Tibial nerve (tissue), 4 donors: ENCODE measurements around the gene BLVRA. TPM values are rescaled to one million over a fixed set of nuclear protein-coding genes. Genes with fewer than 3 reads are reported as not detected.

ENCODE experiments used
- DNase-seq, 2 donors: peaks; one replicate each; pipeline ENCODE4 v3.0.0-alpha.2; 2019; ENCODE audit warnings: low spot score in 2 of 2
- H3K27ac ChIP-seq, 4 donors: fragments of 200-600 bp; sonication (generic) in 3 of 4; one replicate each; pipeline ENCODE4 v1.5.1; 2017 to 2019; ENCODE audit warnings: mild to moderate bottlenecking in 1 of 4
- H3K27me3 ChIP-seq, 2 donors: fragments of 200-600 bp; sonication (generic) in 1 of 2; one replicate each; pipeline versions ENCODE4 v1.5.1 to v1.6.0; 2017 to 2019
- H3K36me3 ChIP-seq, 3 donors: fragments of 200-600 bp; sonication (generic); one replicate each; pipeline ENCODE4 v1.5.1; 2018 to 2019
- H3K4me1 ChIP-seq, 4 donors: fragments of 200-600 bp; sonication (generic) in 3 of 4; one replicate each; pipeline ENCODE4 v1.5.1; 2017 to 2019
- H3K4me3 ChIP-seq, 4 donors: fragments of 200-600 bp; sonication (generic) in 3 of 4; one replicate each; pipeline ENCODE4 v1.5.1; 2017 to 2019; ENCODE audit warnings: mild to moderate bottlenecking in 1 of 4, moderate library complexity in 1 of 4
- H3K9me3 ChIP-seq, 4 donors: fragments of 200-600 bp; sonication (generic) in 3 of 4; one replicate each; pipeline ENCODE4 v1.5.1; 2017 to 2019
- EP300 ChIP-seq, 2 donors: sonication (generic); formaldehyde crosslinking; IDR thresholded peaks; one replicate each; pipeline ENCODE4 v1.6.1; 2017; ENCODE audit warnings: antibody characterized with exemption in 2 of 2, mild to moderate bottlenecking in 1 of 2
- POLR2A ChIP-seq, 2 donors: fragments of 450-650 bp; IDR thresholded peaks; one replicate each; pipeline ENCODE4 v1.6.1; 2017; ENCODE audit warnings: antibody characterized with exemption in 2 of 2, mild to moderate bottlenecking in 2 of 2, moderate library complexity in 2 of 2
- WGBS, 2 donors: methylation state at CpG; one replicate each; pipeline ENCODE4 v1.1.5; 2018; 5-methylcytosine and 5-hydroxymethylcytosine counted together
- total RNA-seq, 4 donors: library from RNA; depleted of rRNA; stranded (reverse); fragments of >200 nt; gene quantifications; one replicate each; pipeline ENCODE4 v1.1.0, GENCODE V29; 2016
- TF ChIP-seq, protein P1 (sequence below), 5 experiments: fragments of 200-600 bp in 3 of 5; fragments of 450-650 bp in 2 of 5; sonication (generic) in 3 of 5; IDR thresholded peaks; one replicate each; pipeline ENCODE4 v1.5.1; 2016 to 2019; ENCODE audit warnings: antibody characterized with exemption in 5 of 5, mild to moderate bottlenecking in 3 of 5, moderate library complexity in 2 of 5

Gene BLVRA
- total RNA-seq, 4 donors from 2014 or later = 32.2 to 70.5 (median 48.5) TPM

- Histone ChIP-seq H3K4me1 (no peaks in the 10 kb centered on the region), H3K4me3 (no peak overlapping the region), H3K27ac (no peak overlapping the region), H3K9me3 (no peaks in the 10 kb centered on the region), H3K27me3 (no peaks in the 10 kb centered on the region), H3K36me3 (peaks cover 0 to 58% (median 0%) of the 10 kb centered on the region in 3 donors)
- 88 to 93% methylated on average over 14 of the region's 14 CpGs for WGBS, 2 donors
- DNase-seq = no peak
- no peak for TF ChIP-seq POLR2A (IDR thresholded peaks at IDR 0.05)
- TF ChIP-seq, protein P1, sequence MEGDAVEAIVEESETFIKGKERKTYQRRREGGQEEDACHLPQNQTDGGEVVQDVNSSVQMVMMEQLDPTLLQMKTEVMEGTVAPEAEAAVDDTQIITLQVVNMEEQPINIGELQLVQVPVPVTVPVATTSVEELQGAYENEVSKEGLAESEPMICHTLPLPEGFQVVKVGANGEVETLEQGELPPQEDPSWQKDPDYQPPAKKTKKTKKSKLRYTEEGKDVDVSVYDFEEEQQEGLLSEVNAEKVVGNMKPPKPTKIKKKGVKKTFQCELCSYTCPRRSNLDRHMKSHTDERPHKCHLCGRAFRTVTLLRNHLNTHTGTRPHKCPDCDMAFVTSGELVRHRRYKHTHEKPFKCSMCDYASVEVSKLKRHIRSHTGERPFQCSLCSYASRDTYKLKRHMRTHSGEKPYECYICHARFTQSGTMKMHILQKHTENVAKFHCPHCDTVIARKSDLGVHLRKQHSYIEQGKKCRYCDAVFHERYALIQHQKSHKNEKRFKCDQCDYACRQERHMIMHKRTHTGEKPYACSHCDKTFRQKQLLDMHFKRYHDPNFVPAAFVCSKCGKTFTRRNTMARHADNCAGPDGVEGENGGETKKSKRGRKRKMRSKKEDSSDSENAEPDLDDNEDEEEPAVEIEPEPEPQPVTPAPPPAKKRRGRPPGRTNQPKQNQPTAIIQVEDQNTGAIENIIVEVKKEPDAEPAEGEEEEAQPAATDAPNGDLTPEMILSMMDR (IDR thresholded peaks at IDR 0.05) = no peak
- TF ChIP-seq EP300 (IDR thresholded peaks at IDR 0.05) = no peak
Measured at GRCh38 chr7:43787771-43788170, 29.3 kb downstream of the BLVRA start.

DNA sequence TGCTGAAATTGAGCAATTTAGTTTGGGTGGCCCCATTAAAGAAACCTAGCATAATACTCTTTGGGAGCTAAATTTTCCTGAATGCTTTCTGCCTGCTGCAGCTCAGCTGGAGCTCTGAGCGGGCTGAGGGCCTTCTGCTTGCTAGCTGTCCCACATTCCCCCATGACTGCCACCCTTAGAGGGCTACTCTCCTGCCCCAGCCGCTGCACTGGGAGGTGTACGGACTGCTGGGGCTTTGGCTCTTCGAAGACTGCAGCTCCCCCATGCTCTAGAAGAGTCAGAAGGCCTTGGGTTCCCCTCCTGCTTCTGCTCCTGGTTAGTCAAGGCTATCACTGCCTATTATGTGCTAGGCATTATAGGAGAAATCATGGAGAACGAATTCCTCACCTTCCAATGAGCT, 31.5 kb downstream of the BLVRA start:
- no peak for DNase-seq

DNA sequence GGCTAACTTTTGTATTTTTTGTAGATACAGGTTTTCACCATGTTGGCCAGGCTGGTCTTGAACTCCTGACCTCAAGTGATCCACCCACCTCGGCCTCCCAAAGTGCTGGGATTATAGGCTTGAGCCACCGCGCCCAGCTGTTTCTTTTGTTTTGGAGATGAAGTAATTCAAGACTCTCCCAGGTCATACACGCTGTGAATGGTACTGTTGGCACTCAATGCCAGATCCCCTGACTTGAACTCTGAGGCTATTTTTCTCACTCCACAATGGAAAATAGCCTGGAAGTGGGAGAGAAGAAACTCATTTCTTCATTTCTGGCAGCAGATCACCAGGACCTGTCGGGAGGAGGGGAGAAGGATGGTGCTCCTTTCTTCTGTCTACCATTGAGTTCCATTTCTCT, 32.4 kb downstream of the BLVRA start:
- no peaks in the 10 kb centered on the region for H3K9me3 ChIP-seq
- H3K4me1 ChIP-seq = no peaks in the 10 kb centered on the region
- DNase-seq = no peak
- TF ChIP-seq POLR2A (IDR thresholded peaks at IDR 0.05) = no peak
- no peak for TF ChIP-seq EP300 (IDR thresholded peaks at IDR 0.05)
- TF ChIP-seq, protein P1 (IDR thresholded peaks at IDR 0.05) = no peak
- H3K27ac ChIP-seq = no peak overlapping the region
- no peaks in the 10 kb centered on the region for H3K27me3 ChIP-seq
- peaks cover 0 to 84% (median 0%) of the 10 kb centered on the region in 3 donors for H3K36me3 ChIP-seq
- H3K4me3 ChIP-seq = no peak overlapping the region
- 80 to 88% methylated on average over 5 of the region's 5 CpGs for WGBS, 2 donors

More for the DNA sequence above, 31.5 kb downstream of the BLVRA start:
- H3K27me3 ChIP-seq = no peaks in the 10 kb centered on the region
- H3K4me3 ChIP-seq = no peak overlapping the region
- TF ChIP-seq, protein P1 (IDR thresholded peaks at IDR 0.05) = no peak
- TF ChIP-seq POLR2A (IDR thresholded peaks at IDR 0.05) = no peak
- no peak for TF ChIP-seq EP300 (IDR thresholded peaks at IDR 0.05)
- 80 to 95% methylated on average over 5 of the region's 5 CpGs for WGBS, 2 donors
- H3K27ac ChIP-seq = no peak overlapping the region
- H3K4me1 ChIP-seq = no peaks in the 10 kb centered on the region
- no peaks in the 10 kb centered on the region for H3K9me3 ChIP-seq
- peaks cover 0 to 80% (median 0%) of the 10 kb centered on the region in 3 donors for H3K36me3 ChIP-seq

GRCh38 chr7:43791665-43792064, 33.2 kb downstream of the BLVRA start:
- Histone ChIP-seq H3K4me1 (no peaks in the 10 kb centered on the region), H3K27me3 (no peaks in the 10 kb centered on the region), H3K36me3 (peaks cover 0 to 89% (median 0%) of the 10 kb centered on the region in 3 donors), H3K27ac (no peak overlapping the region), H3K4me3 (no peak overlapping the region), H3K9me3 (no peaks in the 10 kb centered on the region)
- no peak for DNase-seq
- TF ChIP-seq, protein P1 (IDR thresholded peaks at IDR 0.05) = no peak
- TF ChIP-seq EP300 (IDR thresholded peaks at IDR 0.05) (no peak), POLR2A (IDR thresholded peaks at IDR 0.05) (no peak)
- 43 to 50% methylated on average over 4 of the region's 4 CpGs for WGBS, 2 donors

GRCh38 chr7:43792471-43793150, 34.1 kb downstream of the BLVRA start:
- no peaks in the 10 kb centered on the region for H3K27me3 ChIP-seq
- no peaks in the 10 kb centered on the region for H3K9me3 ChIP-seq

More at GRCh38 chr7:43792471-43793150, 34.1 kb downstream of the BLVRA start:
- H3K4me3 ChIP-seq = no peak overlapping the region
- H3K4me1 ChIP-seq = no peaks in the 10 kb centered on the region
- no peak for DNase-seq
- H3K36me3 ChIP-seq = peaks cover 0 to 93% (median 0%) of the 10 kb centered on the region in 3 donors
- no peak overlapping the region for H3K27ac ChIP-seq
- WGBS, 2 donors = 76 to 86% methylated on average over 6 of the region's 6 CpGs
- TF ChIP-seq, protein P1 (IDR thresholded peaks at IDR 0.05) = no peak
- TF ChIP-seq EP300 (IDR thresholded peaks at IDR 0.05) = no peak
- TF ChIP-seq POLR2A (IDR thresholded peaks at IDR 0.05) = no peak
